Measurements from ENCODE around the gene SIGLEC7.
A peak's percentile ranks its signal among the peaks of the same experiment; 100 is the strongest.

The SIGLEC7 gene

DNA sequence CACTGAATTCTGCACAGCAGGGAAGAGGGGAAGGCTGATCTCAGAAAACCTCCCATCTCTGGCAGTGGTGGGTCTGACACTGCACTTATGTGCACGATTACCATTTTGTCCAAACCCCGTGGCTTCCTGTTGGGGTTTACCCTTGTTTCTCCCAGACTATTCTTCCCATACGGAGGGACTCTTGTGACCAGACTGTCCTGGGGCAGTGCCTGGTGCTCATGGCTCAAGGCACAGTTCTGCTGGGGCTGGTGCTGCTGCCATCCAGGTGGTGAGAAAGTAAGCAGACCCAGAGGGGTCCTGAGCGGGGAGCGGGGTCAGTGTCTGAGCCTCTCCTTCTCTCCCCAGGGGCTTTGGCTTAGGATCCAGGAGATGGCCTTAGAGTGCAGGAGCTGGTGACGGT lies 22.5 kb upstream of the SIGLEC7 start:
- DNase-seq, result no peak

DNA sequence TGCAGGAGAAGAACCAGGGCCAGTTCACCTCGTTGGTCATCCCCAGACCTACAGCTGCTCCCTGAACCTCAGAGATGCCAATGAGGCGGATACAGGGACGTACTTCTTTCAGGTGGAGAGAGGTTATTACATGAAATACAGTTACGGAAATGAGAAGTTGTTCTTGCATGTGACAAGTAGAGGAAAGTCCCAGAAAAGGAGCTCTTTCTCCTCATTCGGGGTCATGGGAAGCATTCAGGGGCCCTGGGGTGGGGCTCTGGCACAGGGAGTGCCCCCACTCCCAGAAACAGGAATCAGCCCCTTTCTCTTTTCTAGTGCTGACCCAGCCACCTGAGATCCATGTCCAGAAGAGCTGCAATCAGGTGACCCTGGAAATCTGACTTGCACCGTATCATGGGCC lies 21.9 kb upstream of the SIGLEC7 start:
- DNase-seq, result no peak

DNA sequence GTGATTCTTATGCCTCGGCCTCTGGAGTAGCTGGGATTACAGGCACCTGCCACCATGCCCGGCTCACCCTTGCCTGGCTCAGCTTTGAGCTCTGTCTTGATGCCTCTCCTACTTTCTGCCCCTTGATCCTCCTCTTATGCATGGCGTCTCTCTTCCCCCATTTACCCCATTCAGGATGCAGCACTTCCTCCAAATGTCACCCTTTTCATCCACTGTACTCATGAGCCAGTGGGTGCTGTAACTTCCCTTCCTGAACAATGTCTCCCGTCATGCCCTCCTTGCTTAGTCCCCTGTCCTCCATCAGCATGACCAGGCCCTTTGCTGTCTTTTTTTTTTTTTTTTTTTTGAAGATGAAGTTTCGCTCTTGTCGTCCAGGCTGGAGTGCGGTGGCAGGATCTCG lies 20.8 kb upstream of the SIGLEC7 start:
- DNase-seq, result no peak

DNA sequence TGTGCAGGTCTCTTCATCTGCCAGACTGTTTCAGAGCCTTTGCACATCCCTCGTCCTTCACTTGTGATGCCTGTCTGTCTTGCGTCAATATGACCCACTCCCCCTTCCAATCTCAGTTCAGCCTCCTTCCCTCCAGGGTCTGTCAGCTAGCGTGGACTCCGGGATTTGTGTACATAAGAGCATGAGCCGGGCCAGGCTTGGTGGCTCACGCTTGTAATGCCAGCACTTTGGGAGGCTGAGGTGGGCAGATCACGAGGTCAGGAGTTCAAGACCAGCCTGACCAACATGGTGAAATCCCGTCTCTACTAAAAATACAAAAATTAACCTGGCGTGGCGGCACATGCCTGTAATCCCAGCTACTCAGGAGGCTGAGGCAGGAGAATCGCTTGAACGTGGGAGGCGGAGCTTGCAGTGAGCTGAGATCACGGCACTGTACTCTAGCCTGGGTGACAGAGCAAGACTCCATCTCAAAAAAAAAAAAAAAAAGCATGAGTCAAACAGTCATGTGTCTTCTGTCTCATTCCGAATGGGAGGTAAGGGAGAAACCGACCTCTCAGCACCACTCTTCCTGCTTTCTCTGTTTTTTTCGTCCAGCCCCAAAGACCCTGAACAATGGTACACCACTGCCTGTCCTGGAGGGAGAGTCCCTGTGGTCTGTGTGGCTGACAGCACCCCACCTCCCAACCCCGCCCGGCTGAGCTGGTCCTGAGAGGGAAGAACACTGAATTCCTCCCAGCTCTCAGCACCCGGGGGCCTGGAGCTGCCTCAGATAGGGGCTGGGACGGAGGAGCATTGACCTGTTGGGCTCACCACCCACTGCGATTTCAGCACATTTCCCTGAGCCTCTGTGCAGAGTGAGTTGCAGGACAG lies 19.8 kb upstream of the SIGLEC7 start:
- DNase-seq, result no peak

DNA sequence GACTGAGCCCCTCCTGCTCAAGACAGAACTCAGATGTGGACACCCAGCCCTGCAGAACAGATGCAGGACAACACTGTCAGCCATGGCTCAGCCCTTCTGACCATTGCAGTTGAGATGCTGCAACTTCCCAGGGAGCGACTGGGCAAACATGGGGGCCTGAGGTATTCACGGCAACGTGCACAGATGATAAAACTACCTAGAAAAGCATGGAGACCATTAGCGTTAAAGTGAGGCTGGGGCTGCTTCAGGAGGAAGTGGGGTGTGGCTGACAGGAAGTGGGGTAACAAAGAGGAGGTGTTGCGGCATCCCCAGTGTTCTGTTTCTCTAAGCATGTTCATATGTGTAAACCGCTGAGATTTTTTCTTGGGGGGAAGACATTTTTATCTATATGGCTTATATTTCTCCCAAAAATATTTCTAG lies 18.7 kb upstream of the SIGLEC7 start:
- DNase-seq, result peak; percentile 32

DNA sequence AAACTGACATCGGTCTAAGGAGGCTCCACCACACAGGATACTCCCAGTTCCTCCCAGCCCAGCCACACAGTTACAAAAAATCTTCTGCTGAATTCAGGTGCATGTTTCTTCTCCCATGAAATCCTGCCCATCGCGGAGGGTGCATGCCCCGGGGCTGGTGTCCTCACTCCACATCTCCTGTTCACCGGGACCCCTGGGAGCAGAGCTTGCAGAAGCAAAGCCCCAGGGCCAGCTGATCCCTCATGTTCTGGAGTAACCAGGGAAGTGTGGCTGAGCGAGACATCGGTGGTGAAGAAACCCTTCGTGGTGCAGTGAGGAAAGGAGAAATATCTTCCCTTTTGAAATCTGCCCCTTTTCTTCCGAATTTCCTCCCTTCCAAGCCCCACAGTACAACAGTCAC lies 18.3 kb upstream of the SIGLEC7 start:
- DNase-seq, result no peak

DNA sequence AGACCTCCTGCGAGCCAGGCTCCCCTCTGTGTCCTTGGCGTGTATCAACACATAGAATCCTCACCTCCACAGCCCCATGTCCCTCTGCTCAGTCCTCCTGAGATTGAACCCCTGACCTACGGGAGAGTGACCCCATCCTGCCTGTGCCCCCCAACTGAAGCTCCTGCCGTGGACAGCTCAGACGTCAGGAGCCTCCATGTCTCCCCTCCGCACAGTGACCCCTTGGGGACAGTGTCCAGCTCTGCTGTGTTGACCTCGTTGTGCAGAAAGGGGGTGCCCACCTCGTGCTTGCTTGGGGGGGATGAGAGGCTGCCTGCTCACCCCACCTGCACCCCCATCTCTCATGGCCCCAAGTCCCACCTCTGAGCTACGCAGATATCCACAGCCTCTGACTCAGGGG lies 17.9 kb upstream of the SIGLEC7 start:
- DNase-seq, result no peak

DNA sequence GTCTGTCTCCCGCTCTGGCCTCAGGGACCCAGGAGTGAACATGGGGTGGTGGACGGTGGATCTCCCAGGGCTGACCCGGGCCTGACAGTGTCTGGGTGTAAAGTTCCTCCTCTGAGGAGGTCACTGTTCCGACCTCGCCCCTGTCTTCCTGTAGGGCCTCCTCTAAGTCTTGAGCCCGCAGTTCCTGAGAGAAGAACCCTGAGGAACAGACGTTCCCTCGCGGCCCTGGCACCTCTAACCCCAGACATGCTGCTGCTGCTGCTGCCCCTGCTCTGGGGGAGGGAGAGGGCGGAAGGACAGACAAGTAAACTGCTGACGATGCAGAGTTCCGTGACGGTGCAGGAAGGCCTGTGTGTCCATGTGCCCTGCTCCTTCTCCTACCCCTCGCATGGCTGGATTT lies 17.4 kb upstream of the SIGLEC7 start, which contains the start of gene SIGLEC9:
Gene SIGLEC9, plus strand, starts transcription at position 178 of the 400 bp plus-strand sequence. Its CDS starts 69 bp downstream, at position 247.
- DNase-seq, result no peak

DNA sequence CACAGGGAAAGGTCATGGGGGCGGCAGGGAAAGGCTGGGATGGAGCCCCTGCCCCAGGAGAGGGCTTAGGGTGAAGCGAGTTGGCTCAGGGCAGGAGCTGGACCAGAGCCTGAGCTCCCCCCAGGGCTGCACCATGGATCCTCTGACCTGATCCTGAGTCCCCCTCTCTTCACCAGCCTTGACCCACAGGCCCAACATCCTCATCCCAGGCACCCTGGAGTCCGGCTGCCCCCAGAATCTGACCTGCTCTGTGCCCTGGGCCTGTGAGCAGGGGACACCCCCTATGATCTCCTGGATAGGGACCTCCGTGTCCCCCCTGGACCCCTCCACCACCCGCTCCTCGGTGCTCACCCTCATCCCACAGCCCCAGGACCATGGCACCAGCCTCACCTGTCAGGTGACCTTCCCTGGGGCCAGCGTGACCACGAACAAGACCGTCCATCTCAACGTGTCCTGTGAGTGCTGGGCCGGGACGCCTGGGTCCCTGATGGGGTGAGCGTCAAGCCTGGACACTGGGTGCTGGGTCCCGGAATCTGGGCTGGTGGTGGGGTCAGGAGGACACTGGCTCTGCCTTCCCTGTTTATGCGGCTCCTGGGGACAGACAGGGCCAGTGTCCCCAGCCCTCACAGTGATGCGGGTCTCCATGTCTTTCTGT lies 16.6 kb upstream of the SIGLEC7 start:
- no peak for DNase-seq

DNA sequence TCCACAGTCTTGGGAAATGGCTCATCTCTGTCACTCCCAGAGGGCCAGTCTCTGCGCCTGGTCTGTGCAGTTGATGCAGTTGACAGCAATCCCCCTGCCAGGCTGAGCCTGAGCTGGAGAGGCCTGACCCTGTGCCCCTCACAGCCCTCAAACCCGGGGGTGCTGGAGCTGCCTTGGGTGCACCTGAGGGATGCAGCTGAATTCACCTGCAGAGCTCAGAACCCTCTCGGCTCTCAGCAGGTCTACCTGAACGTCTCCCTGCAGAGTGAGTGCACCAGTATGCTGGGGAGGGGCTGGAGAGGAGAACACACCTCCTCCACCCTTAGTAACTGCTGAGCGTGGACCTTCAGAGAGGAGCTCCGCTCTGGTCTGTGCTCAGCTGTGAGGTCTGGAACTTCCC lies 15.1 kb upstream of the SIGLEC7 start:
- DNase-seq, result no peak

DNA sequence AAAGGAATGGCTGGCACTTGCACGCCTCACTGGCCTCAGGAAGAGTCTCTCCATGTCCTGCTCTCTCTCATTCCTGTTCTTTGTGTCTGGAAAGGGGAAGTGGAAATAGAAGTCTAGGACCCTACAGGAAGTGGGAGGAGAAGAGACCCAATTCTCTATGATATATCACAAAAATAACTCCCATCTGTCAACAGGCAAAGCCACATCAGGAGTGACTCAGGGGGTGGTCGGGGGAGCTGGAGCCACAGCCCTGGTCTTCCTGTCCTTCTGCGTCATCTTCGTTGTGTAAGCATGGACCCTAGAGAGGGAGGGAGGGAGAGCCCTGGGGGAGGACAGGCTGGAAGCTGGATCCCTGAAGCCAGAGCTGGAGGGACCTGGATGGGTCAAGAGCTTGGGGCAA lies 14.3 kb upstream of the SIGLEC7 start:
- no peak for DNase-seq

DNA sequence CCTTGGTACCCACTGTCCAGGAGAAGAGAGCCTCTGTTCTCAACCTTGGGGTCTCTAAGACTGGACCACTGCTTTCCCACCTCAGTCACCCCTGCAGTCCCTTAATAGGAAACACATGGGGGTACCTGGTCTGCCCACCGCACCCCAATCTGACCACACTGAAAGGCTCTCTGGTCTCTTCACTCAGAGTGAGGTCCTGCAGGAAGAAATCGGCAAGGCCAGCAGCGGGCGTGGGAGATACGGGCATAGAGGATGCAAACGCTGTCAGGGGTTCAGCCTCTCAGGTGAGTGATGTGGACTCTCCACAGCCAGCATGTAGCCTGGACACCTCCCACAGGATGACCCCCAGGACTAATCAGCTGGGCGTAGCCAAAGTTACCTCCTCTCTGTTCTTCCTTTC lies 13.9 kb upstream of the SIGLEC7 start:
- peak; percentile 2 for DNase-seq

DNA sequence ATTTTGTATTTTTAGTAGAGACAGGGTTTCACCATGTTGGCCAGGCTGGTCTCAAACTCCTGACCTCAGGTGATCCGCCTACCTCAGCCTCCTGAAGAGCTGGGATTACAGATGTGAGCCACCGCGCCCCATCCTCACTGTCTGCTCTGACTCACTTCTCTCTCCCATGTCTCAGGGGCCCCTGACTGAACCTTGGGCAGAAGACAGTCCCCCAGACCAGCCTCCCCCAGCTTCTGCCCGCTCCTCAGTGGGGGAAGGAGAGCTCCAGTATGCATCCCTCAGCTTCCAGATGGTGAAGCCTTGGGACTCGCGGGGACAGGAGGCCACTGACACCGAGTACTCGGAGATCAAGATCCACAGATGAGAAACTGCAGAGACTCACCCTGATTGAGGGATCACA lies 12.4 kb upstream of the SIGLEC7 start:
- DNase-seq, result no peak

DNA sequence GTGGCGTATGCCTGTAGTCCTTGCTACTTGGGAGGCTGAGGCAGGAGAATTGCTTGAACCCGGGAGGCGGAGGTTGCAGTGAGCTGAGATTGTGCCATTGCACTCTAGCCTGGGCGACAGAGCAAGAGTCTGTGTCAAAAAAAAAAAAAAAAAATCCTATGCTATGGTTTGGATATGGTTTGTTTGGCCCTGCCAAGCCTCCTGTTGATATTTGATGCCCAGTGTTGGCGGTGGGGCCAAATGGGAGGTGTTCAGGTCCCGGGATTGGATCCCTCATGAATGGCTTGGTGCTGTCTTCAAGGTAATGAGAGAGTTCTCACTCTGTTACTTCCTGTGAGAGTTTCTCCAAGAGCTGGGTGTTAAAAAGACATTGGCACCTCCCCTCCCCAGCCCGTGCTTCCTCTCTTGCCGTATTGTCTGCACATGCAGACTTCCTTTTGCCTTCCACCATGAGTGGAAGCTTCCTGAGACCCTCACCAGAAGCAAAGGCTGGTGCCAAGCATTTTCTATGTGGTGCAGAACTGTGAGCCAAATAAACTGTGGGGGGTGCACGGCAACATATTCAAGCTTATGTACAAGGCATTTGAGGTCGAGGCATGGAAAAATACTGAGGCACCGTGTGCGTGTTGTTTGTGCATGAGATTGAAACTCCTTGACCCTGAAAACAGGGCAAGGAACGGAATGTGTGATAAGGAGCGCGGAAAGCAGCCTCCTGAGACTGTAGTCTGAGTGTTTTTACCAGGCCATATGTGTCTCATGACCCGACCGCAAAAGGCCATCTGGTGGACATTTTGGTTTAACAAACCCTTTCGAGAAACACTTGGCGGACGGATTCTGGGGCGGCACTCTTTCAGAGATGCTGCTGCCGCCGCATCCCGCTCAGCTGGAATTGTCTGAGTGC lies 10.1 kb upstream of the SIGLEC7 start:
- DNase-seq, result no peak

DNA sequence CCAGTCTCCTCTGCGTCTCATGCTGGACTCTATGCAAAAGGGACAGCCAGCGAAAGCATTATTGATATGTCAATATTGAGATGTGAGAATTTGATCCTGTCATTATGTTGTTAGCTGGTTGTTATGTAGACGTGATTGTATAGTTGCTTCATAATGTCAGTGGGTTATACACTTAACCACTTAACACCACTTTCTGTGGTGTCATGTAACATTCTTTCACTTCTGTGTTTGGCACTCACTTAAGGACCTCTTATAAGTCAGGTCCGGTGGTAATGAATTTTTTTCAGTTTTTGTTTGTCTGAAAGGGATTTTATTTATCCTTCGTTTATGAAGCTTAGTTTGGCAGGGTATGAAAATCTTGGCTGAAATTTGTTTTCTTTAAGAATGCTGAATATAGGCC lies 7.1 kb upstream of the SIGLEC7 start:
- no peak for DNase-seq

DNA sequence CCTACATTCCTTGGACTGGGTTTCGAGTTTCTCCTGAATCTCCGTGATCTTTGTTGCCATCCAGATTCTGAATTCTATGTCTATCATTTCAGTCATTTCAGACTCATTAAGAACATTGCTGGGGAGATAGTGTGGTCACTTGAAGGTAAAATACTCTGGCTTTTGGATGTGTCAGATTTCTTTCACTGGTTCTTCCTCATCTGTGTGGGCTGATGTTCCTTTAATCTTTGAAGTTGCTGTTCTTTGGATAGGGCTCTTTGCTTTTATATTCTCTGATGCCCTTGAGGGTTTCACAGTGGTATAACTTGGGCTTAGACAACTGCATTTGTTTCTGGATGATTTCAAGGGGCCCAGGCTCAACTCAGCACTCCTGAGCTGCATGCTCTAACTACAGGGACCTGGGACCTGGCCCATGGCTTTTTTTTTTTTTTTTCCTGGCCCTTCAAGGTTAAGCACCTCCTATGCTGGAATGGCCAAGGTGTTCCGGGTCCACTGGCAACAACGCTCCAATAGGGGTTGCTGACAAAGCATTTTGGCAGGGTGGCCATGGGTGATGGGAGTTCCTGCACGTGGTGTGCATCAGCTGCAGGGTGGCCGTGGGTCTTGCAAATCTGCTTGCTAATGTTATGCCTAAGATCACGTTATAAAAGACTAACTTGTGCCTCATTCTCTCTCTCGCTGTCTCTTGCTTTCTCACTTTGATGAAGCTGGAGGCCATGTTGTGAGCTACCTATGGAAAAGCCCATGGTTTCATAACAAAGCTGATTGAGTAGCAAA lies 5.9 kb upstream of the SIGLEC7 start:
- no peak for DNase-seq

DNA sequence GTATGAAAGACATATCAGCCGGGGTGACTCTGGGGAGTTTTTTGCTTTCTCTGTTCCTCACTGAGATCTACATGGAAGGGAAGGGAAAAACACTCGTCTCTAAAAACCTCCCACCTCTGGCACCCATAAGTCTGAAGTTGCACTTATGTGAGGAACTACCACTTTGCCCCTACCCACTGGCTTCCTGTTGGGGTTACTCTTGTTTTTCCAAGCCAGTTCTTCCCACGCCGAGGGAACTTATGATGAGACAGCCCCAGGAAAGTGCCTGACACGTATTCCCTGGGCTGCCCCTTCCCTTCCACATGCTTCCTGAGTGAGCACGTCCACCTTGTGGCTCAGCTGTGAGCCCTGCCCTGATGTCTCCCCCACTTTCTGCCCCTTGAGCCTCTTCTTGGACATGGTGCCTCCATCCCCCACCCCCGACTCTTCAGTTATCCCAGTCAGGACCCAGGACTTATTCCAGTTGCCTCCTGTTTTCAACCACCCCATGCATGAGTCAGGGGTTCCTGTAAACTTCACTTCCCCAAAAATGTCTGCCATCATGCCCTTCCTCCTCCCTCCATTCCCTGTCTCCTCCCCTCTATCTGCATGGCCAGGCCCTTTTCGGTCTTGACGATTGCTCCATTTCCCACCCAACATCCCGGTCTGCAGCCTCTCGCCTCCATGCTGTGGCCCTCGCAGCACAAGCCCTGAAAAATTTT lies 5.1 kb upstream of the SIGLEC7 start:
- no peak for DNase-seq

DNA sequence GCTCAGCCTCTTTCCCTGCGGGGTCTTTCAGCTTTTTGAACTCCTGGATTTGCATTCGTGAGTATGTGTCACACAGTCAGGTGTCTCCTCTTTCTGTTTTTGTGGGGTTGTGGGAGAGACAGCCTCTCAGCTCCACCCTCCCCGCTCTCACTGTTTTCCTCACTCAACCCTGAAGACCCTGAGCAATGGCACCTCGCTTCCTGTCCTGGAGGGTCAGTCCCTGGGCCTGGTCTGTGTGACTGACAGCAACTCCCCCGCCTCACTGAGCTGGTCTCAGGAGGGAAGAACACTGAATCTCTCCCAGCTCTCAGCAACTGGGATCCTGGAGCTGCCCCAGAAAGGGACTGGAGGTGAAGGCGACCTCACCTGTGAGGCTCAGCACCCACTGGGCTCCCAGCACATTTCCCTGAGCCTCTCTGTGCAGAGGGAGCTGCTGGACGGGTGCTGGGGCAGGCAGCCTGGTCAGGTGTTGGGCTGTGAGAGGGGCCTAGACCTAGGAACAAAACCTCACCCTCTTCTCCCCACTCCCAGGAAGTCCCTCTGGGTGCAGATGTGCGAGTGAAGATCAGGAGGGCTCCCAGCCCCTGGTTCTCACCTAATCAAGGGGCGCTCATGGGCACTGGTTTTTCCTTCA lies 4.2 kb upstream of the SIGLEC7 start:
- no peak for DNase-seq

DNA sequence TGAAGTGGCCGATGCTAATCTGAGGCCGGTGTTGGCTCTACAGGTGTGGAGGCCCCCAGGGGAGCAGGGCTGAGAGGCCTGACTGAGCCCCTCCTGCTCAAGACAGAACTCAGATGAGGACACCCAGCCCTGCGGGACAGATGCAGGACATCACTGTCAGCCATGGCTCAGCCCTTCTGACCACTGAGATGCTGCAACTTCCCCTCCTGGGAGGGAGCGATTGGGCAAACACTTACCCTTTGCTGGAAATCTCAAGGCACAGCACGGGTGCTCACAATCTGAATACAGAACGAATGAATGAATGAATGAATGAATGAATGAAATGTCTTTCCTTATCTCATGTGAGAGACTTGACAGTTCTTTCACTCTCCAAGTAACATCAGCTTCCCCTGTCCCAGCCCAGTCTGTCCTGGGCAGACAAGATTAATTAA lies 3.5 kb upstream of the SIGLEC7 start:
- DNase-seq, result no peak

DNA sequence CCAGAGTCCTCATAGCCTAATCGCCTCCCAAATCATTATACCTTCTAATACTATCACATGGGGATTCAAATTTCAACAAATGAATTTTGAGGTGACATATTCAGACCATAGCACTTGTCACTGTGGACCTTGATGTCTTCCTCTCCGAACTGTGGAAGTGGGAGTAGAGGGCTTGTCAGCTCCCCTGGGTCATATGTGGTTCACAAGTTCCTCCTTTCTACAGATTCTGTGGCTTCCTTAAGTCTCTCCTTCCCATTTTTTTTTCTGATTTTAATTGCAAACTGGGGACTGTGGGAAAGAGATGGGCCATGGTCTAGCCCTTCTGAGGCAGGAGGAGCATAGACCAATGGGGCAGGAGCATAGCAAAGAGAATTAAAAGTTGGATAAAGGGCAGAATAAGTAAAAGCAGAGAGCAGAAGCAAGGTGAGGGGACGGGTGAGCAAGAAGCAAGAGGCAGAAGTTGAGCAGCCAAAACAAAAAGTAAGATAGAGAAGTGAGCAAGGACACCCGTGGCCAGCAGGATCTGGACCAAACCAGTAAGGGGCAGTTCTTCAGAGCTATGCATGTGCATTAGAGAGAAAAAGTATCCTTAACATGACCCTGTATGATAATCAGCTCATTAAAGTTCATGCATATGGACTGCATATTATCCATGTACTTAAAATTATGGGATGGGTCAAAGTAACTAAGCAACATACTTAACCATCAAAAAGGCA lies 2.6 kb upstream of the SIGLEC7 start:
- no peak for DNase-seq

DNA sequence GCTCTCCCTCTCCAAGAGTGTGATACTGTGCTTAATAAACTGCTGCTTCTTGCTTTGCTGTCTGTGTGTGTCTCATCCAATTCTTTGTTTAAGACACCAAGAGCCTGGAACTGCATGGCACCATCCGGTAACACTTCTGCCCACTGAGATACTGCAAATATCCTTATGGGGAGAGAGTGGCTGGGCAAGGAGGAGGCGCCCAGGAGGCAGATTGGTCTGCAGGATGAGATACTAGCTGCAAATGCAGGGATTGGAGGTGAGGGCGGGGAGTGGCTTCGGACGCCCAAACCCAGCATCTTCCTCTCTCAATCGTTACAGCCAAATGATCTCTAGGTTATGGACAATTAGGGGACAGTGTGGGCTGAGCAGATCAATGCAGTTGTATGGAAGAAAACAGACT lies 1.7 kb upstream of the SIGLEC7 start:
- DNase-seq, result no peak
